ENCODE measurements around the gene ADARB1.

ADARB1 gene

DNA sequence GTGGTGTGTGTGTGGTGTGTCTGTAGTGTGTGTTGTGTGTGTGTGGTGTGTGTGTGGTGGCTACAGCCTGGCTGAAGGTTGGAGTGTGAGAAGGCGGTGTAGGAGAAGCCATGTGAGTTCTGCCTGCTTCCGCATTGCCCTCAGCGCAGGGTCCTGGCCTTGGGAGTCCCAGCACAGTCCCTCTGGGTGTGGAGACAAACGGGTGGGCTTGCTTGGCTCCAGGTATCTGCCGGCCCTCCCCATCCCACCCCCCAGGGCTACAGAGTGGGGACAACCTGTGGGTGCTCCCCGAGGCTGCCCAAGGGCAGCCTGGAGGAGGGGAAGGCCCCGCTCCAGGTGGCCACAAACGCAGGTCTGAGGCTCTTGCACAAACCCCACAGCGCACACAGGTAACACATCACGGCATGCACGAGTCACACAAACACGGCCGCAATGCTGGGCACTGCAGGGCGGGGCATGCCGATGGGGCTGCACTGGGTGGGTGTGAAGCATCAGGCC, 31.7 kb upstream of the ADARB1 start:
- H3K9ac ChIP-seq (ENCODE audit: low read length): no peak overlapping the region
- H3K4me1 ChIP-seq (ENCODE audit: control insufficient read depth, insufficient read depth, low read length): no peaks in the 10 kb centered on the region
- H3K27ac ChIP-seq (ENCODE audit: low read depth, low read length): no peak overlapping the region
- no peaks in the 10 kb centered on the region for H3K27me3 ChIP-seq (ENCODE audit: control insufficient read depth, insufficient read depth, low read length)
- H3K4me3 ChIP-seq (ENCODE audit: low read length): no peak overlapping the region
- no peaks in the 10 kb centered on the region for H3K36me3 ChIP-seq (ENCODE audit: control insufficient read depth, insufficient read depth, low read length)

DNA sequence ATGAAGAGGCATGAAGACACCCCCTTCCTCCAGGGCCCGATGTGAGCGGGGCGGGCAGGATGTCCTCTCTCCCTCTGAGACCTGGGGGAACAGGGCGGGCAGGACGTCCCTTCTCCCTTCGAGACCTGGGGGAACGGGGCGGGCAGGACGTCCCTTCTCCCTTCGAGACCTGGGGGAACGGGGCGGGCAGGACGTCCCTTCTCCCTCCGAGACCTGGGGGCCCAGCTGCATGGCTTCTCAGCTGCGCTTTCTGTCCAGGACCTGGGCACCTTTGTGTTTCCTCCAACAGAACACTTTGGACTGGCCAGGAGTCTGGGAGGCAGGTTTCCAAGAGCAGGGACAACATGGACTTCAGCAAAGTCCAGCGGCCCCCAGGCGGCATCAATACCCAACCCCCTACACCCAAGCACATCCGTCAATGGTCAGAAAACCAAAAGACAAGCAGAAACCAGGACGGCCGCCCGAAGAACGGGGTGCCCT, 30.8 kb upstream of the ADARB1 start:
- Histone ChIP-seq H3K27me3 (ENCODE audit: control insufficient read depth, insufficient read depth, low read length) (no peaks in the 10 kb centered on the region), H3K4me1 (ENCODE audit: control insufficient read depth, insufficient read depth, low read length) (no peaks in the 10 kb centered on the region), H3K27ac (ENCODE audit: low read depth, low read length) (no peak overlapping the region), H3K4me3 (ENCODE audit: low read length) (no peak overlapping the region), H3K36me3 (ENCODE audit: control insufficient read depth, insufficient read depth, low read length) (no peaks in the 10 kb centered on the region), H3K9ac (ENCODE audit: low read length) (no peak overlapping the region)

DNA sequence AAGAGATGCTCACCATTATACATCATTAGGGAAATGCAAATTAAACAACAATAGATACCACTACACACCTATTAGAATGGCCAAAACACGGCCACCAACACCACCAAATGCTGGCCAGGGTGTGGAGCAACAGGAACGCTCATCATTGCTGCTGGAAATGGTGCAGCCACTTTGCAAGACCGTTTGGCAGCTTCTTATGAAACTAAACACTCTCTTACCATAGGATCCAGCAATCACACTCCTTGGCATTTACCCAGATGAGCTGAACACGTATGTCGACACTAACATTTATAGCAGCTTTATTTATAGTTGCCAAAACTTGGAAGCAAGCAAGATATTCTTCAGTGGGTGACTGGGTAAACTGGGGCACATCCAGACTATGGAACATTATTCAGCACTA, 28.9 kb upstream of the ADARB1 start:
- Histone ChIP-seq H3K9ac (ENCODE audit: low read length) (no peak overlapping the region), H3K27me3 (ENCODE audit: control insufficient read depth, insufficient read depth, low read length) (no peaks in the 10 kb centered on the region), H3K27ac (ENCODE audit: low read depth, low read length) (no peak overlapping the region), H3K4me3 (ENCODE audit: low read length) (no peak overlapping the region), H3K36me3 (ENCODE audit: control insufficient read depth, insufficient read depth, low read length) (no peaks in the 10 kb centered on the region), H3K4me1 (ENCODE audit: control insufficient read depth, insufficient read depth, low read length) (no peaks in the 10 kb centered on the region)

DNA sequence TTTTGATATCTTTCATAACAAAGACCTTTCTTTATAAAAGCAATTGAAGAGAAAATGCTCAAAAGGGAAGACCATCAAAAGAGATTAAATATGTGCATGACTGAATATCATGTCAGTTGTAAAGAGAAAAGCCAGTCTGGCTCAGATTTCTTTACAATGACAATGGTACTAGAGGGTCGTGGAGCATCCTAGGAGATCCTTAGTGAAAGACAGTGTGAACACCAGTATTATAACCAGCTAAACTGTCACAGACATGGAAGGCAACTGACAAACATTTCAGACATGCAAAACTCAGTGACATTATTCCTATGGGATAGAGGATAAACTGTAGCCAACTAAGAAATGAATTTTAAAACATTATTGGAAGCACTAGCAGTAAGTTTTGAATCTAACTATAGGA, 27.1 kb upstream of the ADARB1 start:
- no peak overlapping the region for H3K27ac ChIP-seq (ENCODE audit: low read depth, low read length)
- H3K36me3 ChIP-seq (ENCODE audit: control insufficient read depth, insufficient read depth, low read length): no peaks in the 10 kb centered on the region
- H3K9ac ChIP-seq (ENCODE audit: low read length): no peak overlapping the region
- no peaks in the 10 kb centered on the region for H3K27me3 ChIP-seq (ENCODE audit: control insufficient read depth, insufficient read depth, low read length)
- H3K4me1 ChIP-seq (ENCODE audit: control insufficient read depth, insufficient read depth, low read length): no peaks in the 10 kb centered on the region
- no peak overlapping the region for H3K4me3 ChIP-seq (ENCODE audit: low read length)

DNA sequence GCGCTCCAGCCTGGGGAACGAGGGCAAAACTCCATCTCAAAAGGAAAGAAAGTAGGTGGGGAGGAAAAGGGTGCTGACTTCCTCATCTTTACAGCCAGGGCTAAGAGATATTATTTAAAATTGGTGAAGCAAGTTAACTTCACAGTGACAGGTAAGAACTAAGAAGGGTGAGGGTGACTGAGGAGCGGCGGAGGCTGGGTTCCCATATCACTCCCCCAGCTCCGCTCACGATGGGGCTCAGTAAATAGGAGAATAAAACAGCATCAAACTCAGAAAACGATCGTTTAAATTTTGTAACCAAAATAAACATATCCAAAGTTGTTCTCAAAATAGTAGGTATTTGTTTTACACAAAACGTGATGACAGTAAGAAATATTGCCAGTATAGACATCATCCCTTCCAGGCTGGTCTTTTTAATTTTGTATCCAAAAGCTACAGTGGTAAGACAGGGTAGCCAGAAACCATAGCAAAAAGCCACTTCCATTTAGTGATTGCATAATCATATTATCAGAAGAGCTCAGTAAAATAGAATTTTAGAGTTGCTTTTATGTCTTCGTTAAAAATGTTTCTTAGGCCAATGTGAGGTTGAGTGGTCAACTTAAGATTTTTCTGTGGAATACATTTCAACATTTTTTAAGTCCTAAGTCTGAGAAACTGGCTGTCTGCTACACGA, 26.2 kb upstream of the ADARB1 start:
- Histone ChIP-seq H3K36me3 (ENCODE audit: control insufficient read depth, insufficient read depth, low read length) (no peaks in the 10 kb centered on the region), H3K4me1 (ENCODE audit: control insufficient read depth, insufficient read depth, low read length) (no peaks in the 10 kb centered on the region), H3K4me3 (ENCODE audit: low read length) (no peak overlapping the region), H3K27ac (ENCODE audit: low read depth, low read length) (no peak overlapping the region), H3K27me3 (ENCODE audit: control insufficient read depth, insufficient read depth, low read length) (no peaks in the 10 kb centered on the region), H3K9ac (ENCODE audit: low read length) (no peak overlapping the region)

GRCh38 chr21:45048968-45049367, 25.4 kb upstream of the ADARB1 start:
- Histone ChIP-seq H3K36me3 (ENCODE audit: control insufficient read depth, insufficient read depth, low read length) (no peaks in the 10 kb centered on the region), H3K9ac (ENCODE audit: low read length) (no peak overlapping the region), H3K4me1 (ENCODE audit: control insufficient read depth, insufficient read depth, low read length) (no peaks in the 10 kb centered on the region), H3K27ac (ENCODE audit: low read depth, low read length) (no peak overlapping the region), H3K4me3 (ENCODE audit: low read length) (no peak overlapping the region), H3K27me3 (ENCODE audit: control insufficient read depth, insufficient read depth, low read length) (no peaks in the 10 kb centered on the region)

- peak overlapping the region; percentile 76 for H3K27ac ChIP-seq (ENCODE audit: low read depth, low read length)
Observed at GRCh38 chr21:45049714-45050344, 24.6 kb upstream of the ADARB1 start.

GRCh38 chr21:45050345-45050796, 24.0 kb upstream of the ADARB1 start:
- Histone ChIP-seq H3K9ac (ENCODE audit: low read length) (no peak overlapping the region), H3K27me3 (ENCODE audit: control insufficient read depth, insufficient read depth, low read length) (no peaks in the 10 kb centered on the region), H3K27ac (ENCODE audit: low read depth, low read length) (peak overlapping the region; percentile 76), H3K36me3 (ENCODE audit: control insufficient read depth, insufficient read depth, low read length) (no peaks in the 10 kb centered on the region), H3K4me1 (ENCODE audit: control insufficient read depth, insufficient read depth, low read length) (no peaks in the 10 kb centered on the region), H3K4me3 (ENCODE audit: low read length) (no peak overlapping the region)

More at GRCh38 chr21:45049714-45050344, 24.6 kb upstream of the ADARB1 start:
- Histone ChIP-seq H3K27me3 (ENCODE audit: control insufficient read depth, insufficient read depth, low read length) (no peaks in the 10 kb centered on the region), H3K4me1 (ENCODE audit: control insufficient read depth, insufficient read depth, low read length) (no peaks in the 10 kb centered on the region), H3K4me3 (ENCODE audit: low read length) (no peak overlapping the region), H3K36me3 (ENCODE audit: control insufficient read depth, insufficient read depth, low read length) (no peaks in the 10 kb centered on the region), H3K9ac (ENCODE audit: low read length) (no peak overlapping the region)

GRCh38 chr21:45050797-45051489, 23.4 kb upstream of the ADARB1 start:
- H3K4me3 ChIP-seq (ENCODE audit: low read length): no peak overlapping the region
- H3K4me1 ChIP-seq (ENCODE audit: control insufficient read depth, insufficient read depth, low read length): no peaks in the 10 kb centered on the region
- H3K27ac ChIP-seq (ENCODE audit: low read depth, low read length): peak overlapping the region; percentile 58
- H3K27me3 ChIP-seq (ENCODE audit: control insufficient read depth, insufficient read depth, low read length): no peaks in the 10 kb centered on the region
- H3K36me3 ChIP-seq (ENCODE audit: control insufficient read depth, insufficient read depth, low read length): no peaks in the 10 kb centered on the region
- no peak overlapping the region for H3K9ac ChIP-seq (ENCODE audit: low read length)

GRCh38 chr21:45051580-45052434, 22.6 kb upstream of the ADARB1 start:
- H3K4me3 ChIP-seq (ENCODE audit: low read length): no peak overlapping the region

DNA sequence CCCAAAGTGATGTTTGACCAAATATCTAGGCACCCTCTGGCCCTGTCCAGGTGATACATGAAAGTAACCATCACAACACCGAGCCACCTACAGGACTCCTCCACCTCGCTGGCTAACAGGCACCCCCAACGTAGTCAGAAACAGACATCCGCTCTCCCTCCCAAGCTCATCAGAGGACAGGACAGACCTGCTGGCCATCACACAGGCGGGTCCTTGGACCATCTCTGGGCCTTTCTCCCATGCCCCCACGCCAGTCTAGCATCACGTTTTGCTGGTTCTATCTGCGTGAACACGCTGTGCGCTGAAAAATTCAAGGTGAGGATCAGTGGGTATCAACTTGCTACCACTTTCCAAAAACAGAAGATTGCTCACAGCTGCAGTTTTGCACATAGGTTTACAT, 21.4 kb upstream of the ADARB1 start:
- H3K27ac ChIP-seq (ENCODE audit: low read depth, low read length): no peak overlapping the region
- H3K27me3 ChIP-seq (ENCODE audit: control insufficient read depth, insufficient read depth, low read length): no peaks in the 10 kb centered on the region
- no peaks in the 10 kb centered on the region for H3K36me3 ChIP-seq (ENCODE audit: control insufficient read depth, insufficient read depth, low read length)
- no peaks in the 10 kb centered on the region for H3K4me1 ChIP-seq (ENCODE audit: control insufficient read depth, insufficient read depth, low read length)
- H3K9ac ChIP-seq (ENCODE audit: low read length): no peak overlapping the region
- H3K4me3 ChIP-seq (ENCODE audit: low read length): no peak overlapping the region

More at GRCh38 chr21:45051580-45052434, 22.6 kb upstream of the ADARB1 start:
- H3K27me3 ChIP-seq (ENCODE audit: control insufficient read depth, insufficient read depth, low read length): no peaks in the 10 kb centered on the region
- H3K9ac ChIP-seq (ENCODE audit: low read length): no peak overlapping the region
- H3K4me1 ChIP-seq (ENCODE audit: control insufficient read depth, insufficient read depth, low read length): no peaks in the 10 kb centered on the region
- no peaks in the 10 kb centered on the region for H3K36me3 ChIP-seq (ENCODE audit: control insufficient read depth, insufficient read depth, low read length)
- peak overlapping the region; percentile 10 for H3K27ac ChIP-seq (ENCODE audit: low read depth, low read length)
